ENCODE data around the gene LYST. TPM values are rescaled to one million over a fixed set of nuclear protein-coding genes. Genes with fewer than 3 reads are reported as not detected.

LYST gene
- total and polyA plus RNA-seq, 2 of the 4 experiments (the other 2 are of a cell fraction) = 2.2 to 7.2 TPM

DNA sequence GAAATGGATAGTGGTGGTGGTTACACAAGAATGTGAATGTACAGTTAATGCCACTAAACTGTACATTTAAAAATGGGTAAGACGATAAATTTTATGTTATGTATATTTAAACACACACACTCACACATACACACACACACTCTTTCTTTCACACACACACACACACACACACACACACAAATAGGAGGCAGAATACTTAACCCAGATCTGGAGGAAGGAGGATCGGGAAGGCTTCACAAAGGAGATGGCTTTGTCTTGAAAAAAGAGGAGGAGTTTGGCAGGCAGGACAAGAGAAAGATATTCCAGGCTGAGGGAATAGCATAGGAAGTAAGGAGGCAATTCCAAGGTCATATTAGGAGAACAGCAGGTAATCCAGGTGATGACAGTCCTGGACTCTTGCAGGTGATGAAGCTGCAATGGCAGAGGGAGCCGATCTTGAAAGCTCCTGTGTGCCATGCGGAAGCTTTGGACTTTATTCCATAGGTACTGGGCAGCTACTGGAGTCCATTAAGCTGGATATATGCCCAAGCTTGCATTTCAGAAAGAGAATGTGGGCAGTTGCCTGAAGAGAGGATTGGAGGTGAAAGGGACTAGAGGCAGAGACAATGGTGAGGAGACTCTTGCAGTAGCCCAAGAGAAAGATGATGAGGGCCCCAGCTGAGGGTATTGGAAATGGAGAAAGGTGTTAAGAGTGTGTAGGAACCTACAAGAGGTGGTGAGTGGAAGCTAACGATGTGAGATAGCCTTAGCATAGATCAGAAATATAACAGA is 15.4 kb upstream of the LYST start (continued):
- no peak for TF ChIP-seq POLR2A (IDR thresholded peaks at IDR 0.05; ENCODE audit: low read depth, low read length)

DNA sequence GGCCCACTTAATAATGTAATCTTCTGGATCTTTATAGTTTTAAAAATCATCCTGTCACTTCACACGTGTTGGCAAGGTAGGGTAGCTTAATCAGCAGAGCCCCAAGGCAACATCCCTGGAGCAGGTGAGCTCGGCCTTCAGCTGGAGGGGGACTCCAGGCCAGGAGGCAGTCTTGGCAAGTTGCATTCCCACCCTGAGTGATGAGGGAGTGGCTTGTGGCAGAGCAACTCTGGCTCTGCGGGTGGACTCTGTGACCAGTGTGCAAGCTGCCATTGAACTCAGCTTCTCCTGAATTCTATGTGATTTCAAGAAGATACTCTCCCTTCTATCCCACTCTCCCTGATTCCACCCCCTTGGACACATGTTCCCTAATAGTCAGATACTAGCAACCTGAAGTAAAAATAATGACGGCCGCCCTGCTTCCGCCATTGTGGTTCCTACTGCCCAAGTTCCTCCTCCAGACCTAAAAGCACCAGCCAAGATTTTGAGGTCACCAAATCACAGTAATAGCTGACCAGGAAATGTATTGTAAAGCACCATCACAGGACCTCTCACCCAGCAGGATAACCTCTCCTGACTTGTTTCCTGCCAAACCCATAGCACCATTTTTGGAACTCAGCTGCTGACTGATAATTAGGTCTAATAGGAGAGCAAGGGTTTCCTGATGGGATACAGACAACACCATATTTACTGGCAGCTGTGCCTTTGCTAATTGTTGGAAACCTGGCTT is 11.5 kb upstream of the LYST start:
- Histone ChIP-seq H3K14ac (replicated peaks; ENCODE audit: low read depth, low read length) (no peak overlapping the region), H4K20me1 (ENCODE audit: insufficient read depth, low read length) (peaks cover 4% of the 10 kb centered on the region; the same call in 1 of the 2 replicates), H3K4ac (ENCODE audit: low read depth, low read length) (no peak overlapping the region), H2BK5ac (ENCODE audit: low read depth, low read length, poor library complexity, severe bottlenecking) (no peak overlapping the region), H4K91ac (ENCODE audit: insufficient read depth, low read depth, low read length) (no peak overlapping the region), H4K8ac (ENCODE audit: low read depth in 2 of 2, low read length in 2 of 2) (no peak overlapping the region), H2AFZ (replicated peaks; ENCODE audit: low read length, poor library complexity) (no peak overlapping the region), H3K4me3 (ENCODE audit: insufficient read depth, low read depth, low read length) (no peak overlapping the region), H2BK120ac (ENCODE audit: low read depth, low read length) (no peak overlapping the region), H2AK9ac (replicated peaks; ENCODE audit: low read depth, low read length, poor library complexity) (no peak overlapping the region), H3K4me2 (ENCODE audit: low read depth, low read length) (no peak overlapping the region), H3K79me1 (ENCODE audit: low read depth in 1 of 2, low read length in 2 of 2) (no peaks in the 10 kb centered on the region), H4K5ac (ENCODE audit: low read depth, low read length) (no peak overlapping the region), H3K4me1 (ENCODE audit: control insufficient read depth, insufficient read depth, low read length) (peaks cover 5% of the 10 kb centered on the region), H2BK15ac (ENCODE audit: low read depth, low read length) (no peak overlapping the region), H3K18ac (ENCODE audit: low read depth, low read length) (no peak overlapping the region), H3K9ac (ENCODE audit: low read depth, low read length) (no peak overlapping the region), H3K27ac (ENCODE audit: insufficient read depth, low read length) (no peak overlapping the region), H2BK20ac (ENCODE audit: low read depth, low read length) (no peak overlapping the region), H3K23ac (ENCODE audit: low read depth, low read length) (no peak overlapping the region), H3K27me3 (ENCODE audit: control insufficient read depth, insufficient read depth, low read length) (peaks cover 16% of the 10 kb centered on the region), H3K56ac (ENCODE audit: extremely low read depth, insufficient read depth, low read length) (no peak overlapping the region), H2AK5ac (ENCODE audit: low read depth, low read length) (no peak overlapping the region), H3K36me3 (ENCODE audit: control insufficient read depth, insufficient read depth, low read length) (no peaks in the 10 kb centered on the region), H3K9me1 (ENCODE audit: insufficient read depth, low read length) (peaks cover 4% of the 10 kb centered on the region; the same call in 1 of the 2 replicates), H3K9me3 (ENCODE audit: control insufficient read depth, insufficient read depth, low read length) (no peaks in the 10 kb centered on the region)
- CTCF ChIA-PET = interaction anchor here (0.6 kb wide), 1 partner anchor 58 kb away, joined by 6 read pairs; no protein-coding TSS in a partner anchor
- ATAC-seq (ENCODE audit: low read depth) (no peak), DNase-seq (no peak)
- dilution Hi-C loops (cut with HindIII; ENCODE audit: low sequenced_read_pairs, unreplicated experiment) (no loop called here), in situ Hi-C loops (cut with MboI; ENCODE audit: low sequenced_read_pairs) (no loop called here), intact Hi-C loops (cut with micrococcal nuclease) (no loop called here)
- TF ChIP-seq RCOR1 (IDR thresholded peaks at IDR 0.05; ENCODE audit: insufficient replicate concordance, low read length) (no peak), RFX5 (IDR thresholded peaks at IDR 0.05; ENCODE audit: low read depth, low read length) (no peak), RAD21 (IDR thresholded peaks at IDR 0.05; ENCODE audit: low read length) (no peak), MAFK (IDR thresholded peaks at IDR 0.05; ENCODE audit: low read depth, low read length) (no peak), NFE2L2 (IDR thresholded peaks at IDR 0.05; ENCODE audit: low read depth, low read length) (no peak)
- TF ChIP-seq, protein P1, sequence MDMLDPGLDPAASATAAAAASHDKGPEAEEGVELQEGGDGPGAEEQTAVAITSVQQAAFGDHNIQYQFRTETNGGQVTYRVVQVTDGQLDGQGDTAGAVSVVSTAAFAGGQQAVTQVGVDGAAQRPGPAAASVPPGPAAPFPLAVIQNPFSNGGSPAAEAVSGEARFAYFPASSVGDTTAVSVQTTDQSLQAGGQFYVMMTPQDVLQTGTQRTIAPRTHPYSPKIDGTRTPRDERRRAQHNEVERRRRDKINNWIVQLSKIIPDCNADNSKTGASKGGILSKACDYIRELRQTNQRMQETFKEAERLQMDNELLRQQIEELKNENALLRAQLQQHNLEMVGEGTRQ (IDR thresholded peaks at IDR 0.05; ENCODE audit: low read depth, low read length) = no peak
- no TSS peak for BruUV-seq (replicated peaks)
- POLR2A ChIA-PET (ENCODE audit: unreplicated experiment) = no interaction called here
- WGBS, 2 experiments (ENCODE audit: extremely low coverage in 2 of 2, insufficient read length in 1 of 2) = no CpG with 5 or more reads among the region's 6 CpGs

Measured in IMR-90 (cell line).